A673 (cell line): Measurements from ENCODE around the gene PDE11A.

Source experiments
- EZH2 ChIP-seq: fragments of 200-600 bp; sonication (generic); IDR thresholded peaks from 2 replicates; pipeline ENCODE4 v1.6.1; 2017; ENCODE audit warnings: borderline replicate concordance, low read depth, mild to moderate bottlenecking, mixed read lengths, antibody characterized with exemption, low read length; ENCODE audit not compliant: poor library complexity, severe bottlenecking
- TF ChIP-seq, protein P1 (sequence below): fragments of 300-800, 200-600 bp; sonication (generic); conservative IDR thresholded peaks from 2 replicates; pipeline ENCODE4 v1.5.1; 2017; ENCODE audit warnings: low read depth, mild to moderate bottlenecking, antibody characterized with exemption, low read length, moderate library complexity, mixed read lengths

GRCh38 chr2:177765698-177766097, 306.9 kb downstream of the PDE11A start:
- TF ChIP-seq, protein P1, sequence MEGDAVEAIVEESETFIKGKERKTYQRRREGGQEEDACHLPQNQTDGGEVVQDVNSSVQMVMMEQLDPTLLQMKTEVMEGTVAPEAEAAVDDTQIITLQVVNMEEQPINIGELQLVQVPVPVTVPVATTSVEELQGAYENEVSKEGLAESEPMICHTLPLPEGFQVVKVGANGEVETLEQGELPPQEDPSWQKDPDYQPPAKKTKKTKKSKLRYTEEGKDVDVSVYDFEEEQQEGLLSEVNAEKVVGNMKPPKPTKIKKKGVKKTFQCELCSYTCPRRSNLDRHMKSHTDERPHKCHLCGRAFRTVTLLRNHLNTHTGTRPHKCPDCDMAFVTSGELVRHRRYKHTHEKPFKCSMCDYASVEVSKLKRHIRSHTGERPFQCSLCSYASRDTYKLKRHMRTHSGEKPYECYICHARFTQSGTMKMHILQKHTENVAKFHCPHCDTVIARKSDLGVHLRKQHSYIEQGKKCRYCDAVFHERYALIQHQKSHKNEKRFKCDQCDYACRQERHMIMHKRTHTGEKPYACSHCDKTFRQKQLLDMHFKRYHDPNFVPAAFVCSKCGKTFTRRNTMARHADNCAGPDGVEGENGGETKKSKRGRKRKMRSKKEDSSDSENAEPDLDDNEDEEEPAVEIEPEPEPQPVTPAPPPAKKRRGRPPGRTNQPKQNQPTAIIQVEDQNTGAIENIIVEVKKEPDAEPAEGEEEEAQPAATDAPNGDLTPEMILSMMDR, result no peak
- TF ChIP-seq EZH2, result no peak
